Small intestine (tissue), 7 donors: ENCODE measurements around the gene AUTS2. TPM values are rescaled to one million over a fixed set of nuclear protein-coding genes. Genes with fewer than 3 reads are reported as not detected.

Experiments
- DNase-seq, 2 donors: peaks; one replicate each; pipeline versions ENCODE4 v3.0.0 to v3.0.0-alpha.2; 2013
- FAIRE-seq: peaks from 2 replicates; lab custom pipeline; 2012; peaks lifted over from hg19 to GRCh38; lab: Jason Lieb, UNC
- H3K27ac ChIP-seq, 3 donors: one replicate each; pipeline ENCODE4 v1.5.1; 2013; ENCODE audit warnings: low read length in 2 of 3, mild to moderate bottlenecking in 2 of 3, control low read depth in 1 of 3, inconsistent platforms in 1 of 3, low read depth in 1 of 3, moderate library complexity in 1 of 3
- H3K27me3 ChIP-seq, 3 donors: one replicate each; pipeline ENCODE4 v1.6.1; 2013; ENCODE audit warnings: low read length in 3 of 3, inconsistent platforms in 1 of 3; ENCODE audit not compliant: control insufficient read depth in 3 of 3, insufficient read depth in 3 of 3
- H3K36me3 ChIP-seq, 3 donors: one replicate each; pipeline ENCODE4 v1.6.1; 2013; ENCODE audit warnings: low read length in 3 of 3, inconsistent platforms in 1 of 3, low read depth in 1 of 3, mild to moderate bottlenecking in 1 of 3, moderate library complexity in 1 of 3; ENCODE audit not compliant: control insufficient read depth in 3 of 3, insufficient read depth in 2 of 3
- H3K4me1 ChIP-seq, 3 donors: one replicate each; pipeline ENCODE4 v1.6.1; 2013; ENCODE audit warnings: low read length in 2 of 3, inconsistent platforms in 1 of 3, low read depth in 1 of 3, mild to moderate bottlenecking in 1 of 3, moderate library complexity in 1 of 3; ENCODE audit not compliant: control insufficient read depth in 3 of 3, insufficient read depth in 2 of 3
- H3K4me3 ChIP-seq, 3 donors: one replicate each; pipeline ENCODE4 v1.5.1; 2013; ENCODE audit warnings: low read length in 3 of 3, control low read depth in 1 of 3, inconsistent platforms in 1 of 3, low read depth in 1 of 3, mild to moderate bottlenecking in 1 of 3, moderate library complexity in 1 of 3
- H3K9me3 ChIP-seq, 2 donors: one replicate each; pipeline ENCODE4 v1.6.1; 2013; ENCODE audit warnings: low read depth in 1 of 2, low read length in 1 of 2; ENCODE audit not compliant: control insufficient read depth in 2 of 2, insufficient read depth in 1 of 2
- WGBS, 3 donors: extraction: QIAGEN DNeasy Blood & Tissue Kit; methylation state at CpG; one replicate each; pipeline ENCODE4 v1.1.7; 2013; 5-methylcytosine and 5-hydroxymethylcytosine counted together
- polyA plus RNA-seq, 4 donors: library from polyadenylated mRNA; stranded (reverse) in 3 of 4; unstranded in 1 of 4; fragments of 200-250 nt in 3 of 4; fragments of 120-200 nt in 1 of 4; gene quantifications; one replicate each; pipeline versions ENCODE4 v1.2.1 to v1.2.3, GENCODE V29; 2013
- donor health status: healthy with polysubstance abuse.
- donor health status: control.
- donor health status: control.
- donor health status: Bipolar disorder and iron deficiency.
- donor health status: healthy.

The AUTS2 gene
- polyA plus RNA-seq, 4 donors, result 4.9 to 43.5 (median 13.6) TPM

DNA sequence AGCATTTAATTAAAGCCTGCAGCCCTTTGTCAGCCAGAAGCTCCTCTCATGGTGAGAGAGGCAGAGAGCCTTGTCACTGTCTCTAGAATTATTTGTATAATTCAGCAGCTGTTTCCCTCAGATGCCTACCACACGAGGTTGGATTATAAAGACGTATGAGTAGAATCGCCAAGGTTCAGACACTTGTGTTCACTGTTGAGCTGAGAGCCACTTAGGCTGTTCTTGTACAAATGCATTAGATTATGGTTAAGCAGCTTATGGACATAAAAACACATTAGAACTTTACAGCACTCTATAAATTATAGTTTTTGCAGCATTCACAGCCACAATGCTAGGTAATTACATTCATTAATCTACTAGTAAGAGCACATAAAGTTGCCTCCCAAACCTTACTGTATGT is 282.6 kb downstream of the AUTS2 start:
- H3K27ac ChIP-seq, result no peak overlapping the region
- H3K9me3 ChIP-seq, result no peaks in the 10 kb centered on the region
- H3K27me3 ChIP-seq, result no peaks in the 10 kb centered on the region
- H3K36me3 ChIP-seq, result no peaks in the 10 kb centered on the region
- no peaks in the 10 kb centered on the region for H3K4me1 ChIP-seq
- no peak for FAIRE-seq
- no peak overlapping the region for H3K4me3 ChIP-seq
- 72 to 79% (median 74%) methylated on average over 3 of the region's 3 CpGs for whole genome bisulfite sequencing, 3 donors
- no peak for DNase-seq

DNA sequence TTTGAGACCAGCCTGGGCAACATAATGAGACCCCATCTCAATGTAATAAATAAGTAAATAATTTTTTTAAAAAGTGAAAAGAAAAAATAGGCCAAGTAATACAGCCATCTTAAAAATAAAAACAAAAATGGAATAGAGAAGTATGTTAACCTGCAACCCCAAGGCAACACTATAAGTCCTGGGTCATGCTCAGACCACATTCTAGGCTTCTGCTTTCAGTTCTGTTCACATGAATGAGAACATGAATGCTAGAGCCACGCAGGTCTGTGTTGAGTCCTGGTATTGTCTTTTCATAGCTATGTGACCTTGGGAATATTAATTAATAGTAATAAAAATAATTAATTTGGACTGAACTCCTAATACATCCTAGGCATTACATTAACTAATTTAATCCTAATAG is 284.0 kb downstream of the AUTS2 start:
- DNase-seq (no peak), FAIRE-seq (no peak)
- WGBS, 3 donors, result 79 to 87% (median 81%) methylated on average over 1 of the region's 1 CpG
- Histone ChIP-seq H3K9me3 (no peaks in the 10 kb centered on the region), H3K4me3 (no peak overlapping the region), H3K36me3 (no peaks in the 10 kb centered on the region), H3K27ac (no peak overlapping the region), H3K4me1 (no peaks in the 10 kb centered on the region), H3K27me3 (no peaks in the 10 kb centered on the region)

DNA sequence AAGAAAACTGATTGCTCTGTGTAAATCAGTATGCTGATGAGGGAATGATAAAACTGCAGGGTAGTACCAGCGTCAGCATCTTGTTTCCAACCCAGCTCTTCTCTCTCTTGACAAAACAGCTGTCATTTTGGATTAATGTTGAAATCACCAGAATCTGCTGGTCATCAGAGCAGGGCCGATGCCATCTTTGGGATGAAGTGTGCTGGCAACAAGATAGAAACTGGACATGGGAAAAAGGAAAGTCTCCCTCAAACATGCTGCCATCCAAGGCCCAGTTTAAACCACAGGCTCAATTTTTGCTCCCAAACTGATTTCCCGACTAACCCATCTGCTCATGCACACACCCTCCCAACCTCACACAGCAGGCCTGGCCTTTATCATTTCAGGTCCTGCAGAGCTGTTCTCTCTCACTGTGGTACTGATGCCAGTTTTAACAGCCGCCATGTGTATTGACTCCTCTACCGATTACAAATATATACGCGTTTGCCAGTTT is 285.2 kb downstream of the AUTS2 start:
- DNase-seq, result no peak
- no peak for FAIRE-seq
- 92 to 97% (median 95%) methylated on average over 7 of the region's 7 CpGs for WGBS, 3 donors
- no peak overlapping the region for H3K4me3 ChIP-seq
- H3K27ac ChIP-seq, result no peak overlapping the region
- H3K9me3 ChIP-seq, result no peaks in the 10 kb centered on the region
- no peaks in the 10 kb centered on the region for H3K4me1 ChIP-seq
- H3K36me3 ChIP-seq, result no peaks in the 10 kb centered on the region
- no peaks in the 10 kb centered on the region for H3K27me3 ChIP-seq

DNA sequence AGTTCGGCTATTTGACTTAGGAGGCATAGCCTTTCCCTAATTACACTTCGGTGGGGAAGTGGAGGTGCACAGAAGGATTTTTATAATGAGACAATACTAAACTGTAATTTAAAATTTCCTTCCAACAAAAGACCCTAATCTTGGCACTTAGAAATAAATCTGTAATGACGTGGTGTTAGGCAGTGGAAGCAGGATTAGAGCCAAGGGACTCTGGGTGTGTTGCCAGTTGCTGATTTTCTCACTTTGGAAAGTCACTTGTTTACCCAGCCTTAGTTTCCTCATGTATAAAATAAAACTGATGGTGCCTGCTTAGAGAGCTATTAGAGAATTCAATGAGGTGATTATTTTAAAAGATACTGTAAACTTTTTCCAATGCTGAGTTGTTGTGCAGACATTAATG is 287.2 kb downstream of the AUTS2 start:
- Histone ChIP-seq H3K36me3 (no peaks in the 10 kb centered on the region), H3K27me3 (no peaks in the 10 kb centered on the region), H3K4me3 (no peak overlapping the region), H3K9me3 (no peaks in the 10 kb centered on the region), H3K27ac (no peak overlapping the region), H3K4me1 (no peaks in the 10 kb centered on the region)
- FAIRE-seq, result no peak
- WGBS, 3 donors, result 56 to 65% (median 60%) methylated on average over 3 of the region's 3 CpGs
- no peak for DNase-seq

DNA sequence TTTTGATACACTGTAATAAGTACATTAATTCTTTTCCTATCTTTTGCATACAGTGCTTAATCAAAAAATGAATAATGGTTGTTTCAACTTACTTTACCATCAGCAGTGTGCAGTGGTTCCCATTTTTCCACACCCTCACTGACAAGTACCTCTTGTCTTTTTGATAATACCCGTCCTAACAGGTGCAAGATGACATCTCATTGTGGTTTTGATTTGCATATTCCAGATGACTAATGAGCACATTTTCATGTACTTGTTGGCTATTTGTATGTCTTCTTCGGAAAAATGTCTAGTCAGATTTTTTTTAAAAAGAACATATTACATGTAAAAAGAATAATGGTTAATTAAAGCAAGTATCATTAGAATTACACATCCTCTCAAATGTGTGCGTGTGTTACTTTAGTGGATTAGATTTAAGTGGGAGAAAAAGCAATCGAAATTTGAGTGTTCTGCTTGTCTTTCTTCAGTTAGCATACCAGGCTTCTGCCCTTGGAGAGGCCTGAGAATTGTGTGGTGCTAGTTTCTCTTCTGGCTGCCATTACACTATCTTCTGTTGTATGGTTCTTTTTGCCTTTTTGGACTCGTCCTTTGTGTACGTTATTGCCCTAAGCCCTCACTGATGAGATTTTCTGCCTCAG is 291.2 kb downstream of the AUTS2 start:
- H3K36me3 ChIP-seq, result no peaks in the 10 kb centered on the region
- FAIRE-seq, result no peak
- no peak overlapping the region for H3K27ac ChIP-seq
- no peaks in the 10 kb centered on the region for H3K9me3 ChIP-seq
- H3K4me3 ChIP-seq, result no peak overlapping the region
- H3K4me1 ChIP-seq, result no peaks in the 10 kb centered on the region
- H3K27me3 ChIP-seq, result no peaks in the 10 kb centered on the region
- no peak for DNase-seq
- WGBS, 3 donors, result 78 to 88% (median 80%) methylated on average over 6 of the region's 6 CpGs

DNA sequence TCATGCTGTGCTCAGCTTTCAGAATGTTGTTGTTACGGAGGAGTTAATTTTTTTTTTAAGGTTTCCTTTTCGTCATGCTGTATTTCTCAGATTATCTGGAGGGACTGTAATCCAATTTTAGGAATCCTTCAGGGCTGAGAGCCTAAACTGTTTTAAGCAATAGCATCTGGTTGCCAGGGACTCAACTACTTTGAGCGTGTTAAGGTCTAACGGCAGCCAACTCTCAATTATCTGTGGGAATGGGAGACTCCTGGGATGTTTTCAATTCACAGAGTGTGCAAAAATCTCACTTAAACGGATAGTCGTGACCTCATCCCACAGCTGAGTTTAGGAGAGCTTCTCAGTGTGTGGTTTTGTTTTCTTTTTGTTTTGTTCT is 291.7 kb downstream of the AUTS2 start:
- H3K36me3 ChIP-seq, result no peaks in the 10 kb centered on the region
- no peak overlapping the region for H3K27ac ChIP-seq
- no peaks in the 10 kb centered on the region for H3K4me1 ChIP-seq
- 77 to 89% (median 88%) methylated on average over 6 of the region's 6 CpGs for WGBS, 3 donors
- no peaks in the 10 kb centered on the region for H3K9me3 ChIP-seq
- H3K4me3 ChIP-seq, result no peak overlapping the region
- no peak for FAIRE-seq
- no peaks in the 10 kb centered on the region for H3K27me3 ChIP-seq
- DNase-seq, result no peak

DNA sequence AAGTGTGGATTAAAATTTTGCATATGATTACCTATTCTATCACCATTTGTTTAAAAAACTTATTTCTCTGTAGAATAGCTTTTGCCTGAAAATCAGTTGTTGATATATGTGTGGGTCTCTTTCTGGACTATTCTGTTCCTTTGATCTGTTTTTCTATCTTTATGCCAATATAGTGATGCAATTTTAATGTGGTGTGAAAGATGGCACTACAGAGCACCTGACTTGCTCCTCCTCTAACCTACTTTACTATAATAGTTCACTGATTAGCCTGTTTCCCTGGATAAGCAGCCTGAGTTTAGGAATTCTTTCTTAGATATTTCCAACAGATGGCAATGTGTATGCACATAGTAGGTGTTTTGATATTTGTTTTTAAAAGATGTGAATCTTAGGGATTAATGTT is 294.5 kb downstream of the AUTS2 start:
- Histone ChIP-seq H3K4me1 (no peaks in the 10 kb centered on the region), H3K4me3 (no peak overlapping the region), H3K27ac (no peak overlapping the region), H3K36me3 (no peaks in the 10 kb centered on the region), H3K27me3 (peaks cover 0 to 2% (median 0%) of the 10 kb centered on the region in 3 donors), H3K9me3 (no peaks in the 10 kb centered on the region)
- FAIRE-seq, result no peak
- DNase-seq, result no peak

DNA sequence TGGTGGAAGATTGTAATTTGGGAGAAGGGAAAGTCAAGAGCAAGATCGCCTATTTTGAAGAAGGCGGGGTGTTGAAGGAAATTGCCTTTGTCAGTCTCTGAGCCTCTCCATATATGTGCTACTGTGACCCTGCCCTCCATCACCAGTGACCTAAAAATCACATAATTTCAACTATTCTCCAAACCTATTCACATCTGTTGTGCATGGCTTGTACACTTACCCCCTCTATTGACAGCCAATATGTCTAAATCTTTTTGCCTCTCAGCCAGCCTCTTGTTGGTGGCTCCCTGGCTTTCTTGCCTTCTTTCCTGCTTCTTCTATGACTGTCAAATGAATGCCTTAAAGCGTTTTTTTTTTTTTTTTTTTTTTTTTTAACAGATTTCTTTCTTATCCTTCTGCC is 295.6 kb downstream of the AUTS2 start:
- H3K9me3 ChIP-seq, result no peaks in the 10 kb centered on the region
- no peaks in the 10 kb centered on the region for H3K36me3 ChIP-seq
- no peaks in the 10 kb centered on the region for H3K4me1 ChIP-seq
- FAIRE-seq (no peak), DNase-seq (no peak)
- 67 to 68% (median 68%) methylated on average over 3 of the region's 3 CpGs for WGBS, 3 donors
- no peak overlapping the region for H3K4me3 ChIP-seq
- H3K27ac ChIP-seq, result no peak overlapping the region
- peaks cover 0 to 2% (median 0%) of the 10 kb centered on the region in 3 donors for H3K27me3 ChIP-seq

DNA sequence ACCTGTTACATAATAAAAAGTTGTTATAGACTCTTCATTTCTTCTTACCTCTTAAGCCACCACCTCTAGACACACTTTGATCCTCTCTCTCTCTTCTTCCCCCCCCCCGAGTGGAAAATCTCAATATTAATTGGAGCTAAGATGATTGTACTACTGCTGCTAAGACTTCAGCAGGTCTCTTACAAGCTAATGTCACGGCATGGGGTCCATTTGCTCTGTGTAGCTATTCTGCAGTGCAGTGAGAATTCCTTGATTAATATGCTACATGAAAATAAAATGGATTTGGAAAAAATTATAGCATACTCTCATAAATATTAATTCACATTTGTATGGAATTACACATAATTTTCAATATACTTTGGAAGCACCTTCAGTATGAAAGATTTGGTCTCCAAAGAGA is 297.2 kb downstream of the AUTS2 start:
- 78 to 85% (median 79%) methylated on average over 2 of the region's 2 CpGs for WGBS, 3 donors
- no peak for DNase-seq
- FAIRE-seq, result no peak

More for the DNA sequence above, 297.2 kb downstream of the AUTS2 start:
- Histone ChIP-seq H3K4me1 (peaks cover 0 to 3% (median 2%) of the 10 kb centered on the region in 3 donors), H3K27me3 (peaks cover 0 to 2% (median 0%) of the 10 kb centered on the region in 3 donors), H3K9me3 (no peaks in the 10 kb centered on the region), H3K4me3 (no peak overlapping the region), H3K36me3 (peaks cover 0 to 3% (median 0%) of the 10 kb centered on the region in 3 donors), H3K27ac (no peak overlapping the region)
